GM19240 (cell line): ENCODE data around the gene KRTAP10-1.
"Not testable (repeated sequence)": the region's sequence is repeated elsewhere in the genome, so short reads cannot be mapped to it uniquely, and the experiment has no call there.

Source experiments
- DNase-seq: peaks from one replicate; pipeline ENCODE4 v3.0.0; 2011; ENCODE audit warnings: low spot score; ENCODE audit not compliant: insufficient read length

The KRTAP10-1 gene

GRCh38 chr21:44503006-44503889, 36.7 kb downstream of the KRTAP10-1 start:
- not testable (repeated sequence) for DNase-seq

GRCh38 chr21:44502171-44502958, 37.6 kb downstream of the KRTAP10-1 start:
- no peak for DNase-seq

- no peak for DNase-seq
Measured at GRCh38 chr21:44500111-44500510, 39.9 kb downstream of the KRTAP10-1 start.

- no peak for DNase-seq
Measured at GRCh38 chr21:44499631-44500030, 40.4 kb downstream of the KRTAP10-1 start.

GRCh38 chr21:44499211-44499560, 40.8 kb downstream of the KRTAP10-1 start:
- DNase-seq = no peak

- no peak for DNase-seq
Measured at GRCh38 chr21:44498280-44499210, 41.5 kb downstream of the KRTAP10-1 start.

GRCh38 chr21:44497703-44498126, 42.3 kb downstream of the KRTAP10-1 start:
- DNase-seq = no peak

GRCh38 chr21:44496564-44497550, 43.1 kb downstream of the KRTAP10-1 start:
- no peak for DNase-seq

- DNase-seq = no peak
Measured at GRCh38 chr21:44495611-44496563, 44.1 kb downstream of the KRTAP10-1 start.

- DNase-seq = no peak
Measured at GRCh38 chr21:44494956-44495355, 45.0 kb downstream of the KRTAP10-1 start.

GRCh38 chr21:44494418-44494817, 45.6 kb downstream of the KRTAP10-1 start:
- no peak for DNase-seq

GRCh38 chr21:44492567-44493385, 47.2 kb downstream of the KRTAP10-1 start:
- DNase-seq = no peak

GRCh38 chr21:44490816-44491215, 49.2 kb downstream of the KRTAP10-1 start:
- DNase-seq = no peak

GRCh38 chr21:44490405-44490804, 49.6 kb downstream of the KRTAP10-1 start:
- no peak for DNase-seq

GRCh38 chr21:44489962-44490361, 50.0 kb downstream of the KRTAP10-1 start:
- DNase-seq = no peak
